Spleen (tissue), 13 donors: ENCODE results near the gene CYP8B1. TPM values are rescaled to one million over a fixed set of nuclear protein-coding genes. Genes with fewer than 3 reads are reported as not detected.

Source experiments
- DNase-seq: peaks from one replicate; pipeline ENCODE4 v3.0.0-alpha.2; 2020
- H3K27ac ChIP-seq, 8 donors: fragments of 200-600 bp; sonication (generic) in 7 of 8; 1 replicate in 4 of 8; 2 replicates in 4 of 8; pipeline versions ENCODE4 v1.5.0 to v1.8.0; 2016 to 2021; ENCODE audit warnings: inconsistent platforms in 4 of 8, mild to moderate bottlenecking in 4 of 8, moderate library complexity in 1 of 8
- H3K27me3 ChIP-seq, 7 donors: fragments of 200-600 bp; sonication (generic) in 6 of 7; replicated peaks in 1 of 7; 1 replicate in 4 of 7; 2 replicates in 3 of 7; pipeline versions ENCODE4 v1.5.0 to v1.8.0; 2016 to 2021; ENCODE audit warnings: inconsistent platforms in 3 of 7, mild to moderate bottlenecking in 1 of 7
- H3K36me3 ChIP-seq, 6 donors: fragments of 200-600 bp; sonication (generic) in 5 of 6; 1 replicate in 4 of 6; 2 replicates in 2 of 6; pipeline versions ENCODE4 v1.5.0 to v1.8.0; 2016 to 2021; ENCODE audit warnings: inconsistent platforms in 2 of 6
- H3K4me1 ChIP-seq, 6 donors: fragments of 200-600 bp; sonication (generic) in 5 of 6; 1 replicate in 3 of 6; 2 replicates in 3 of 6; pipeline versions ENCODE4 v1.5.0 to v1.8.0; 2016 to 2021; ENCODE audit warnings: inconsistent platforms in 3 of 6
- H3K4me3 ChIP-seq, 8 donors: fragments of 200-600 bp; sonication (generic) in 7 of 8; 1 replicate in 4 of 8; 2 replicates in 4 of 8; pipeline versions ENCODE4 v1.5.0 to v1.8.0; 2016 to 2021; ENCODE audit warnings: inconsistent platforms in 4 of 8, mild to moderate bottlenecking in 4 of 8, moderate library complexity in 2 of 8
- H3K9me3 ChIP-seq, 8 donors: fragments of 200-600 bp; sonication (generic) in 7 of 8; 1 replicate in 4 of 8; 2 replicates in 4 of 8; pipeline versions ENCODE4 v1.5.0 to v1.8.0; 2016 to 2021; ENCODE audit warnings: inconsistent platforms in 4 of 8
- CTCF ChIP-seq, 11 experiments: fragments of 200-600 bp in 7 of 11; fragments of 450-650 bp in 4 of 11; sonication (generic) in 4 of 11; IDR thresholded peaks in 8 of 11; conservative IDR thresholded peaks in 3 of 11; 1 replicate in 7 of 11; 2 replicates in 4 of 11; pipeline versions ENCODE4 v1.4.0 to v1.8.0; 2016 to 2021; ENCODE audit warnings: antibody characterized with exemption in 11 of 11, inconsistent platforms in 4 of 11, mild to moderate bottlenecking in 1 of 11
- POLR2A ChIP-seq, 3 donors: fragments of 450-650 bp; IDR thresholded peaks; one replicate each; pipeline ENCODE4 v1.5.1; 2017; ENCODE audit warnings: antibody characterized with exemption in 3 of 3, mild to moderate bottlenecking in 1 of 3
- POLR2AphosphoS5 ChIP-seq, 3 donors: sonication (generic); formaldehyde crosslinking; IDR thresholded peaks; one replicate each; pipeline ENCODE4 v1.5.1; 2017; ENCODE audit warnings: antibody characterized with exemption in 3 of 3
- WGBS, 5 donors: extraction: QIAGEN DNeasy Blood & Tissue Kit in 3 of 5; methylation state at CpG; one replicate each; pipeline versions ENCODE4 v1.1.5 to v1.1.7; 2013 to 2018; 5-methylcytosine and 5-hydroxymethylcytosine counted together
- intact Hi-C: fragments of 100-400 bp; cut with DNase I; formaldehyde crosslinking; loops from one replicate; pipeline ENCODE4 v1.15.0; 2023; ENCODE audit warnings: low total_unique reads
- long read RNA-seq, 2 donors: transcript quantifications; one replicate each; lab custom pipeline, GENCODE V29; 2026
- polyA plus RNA-seq, 3 donors: library from polyadenylated mRNA; stranded (reverse); fragments of 200-250 nt; gene quantifications; one replicate each; pipeline ENCODE4 v1.2.1, GENCODE V29; 2013
- total RNA-seq, 7 donors: library from RNA; depleted of rRNA in 3 of 7; stranded (reverse); fragments of >200 nt in 3 of 7; fragmentation: NEBNext Ultra II Directional in 4 of 7; extraction: Animal tissue kit (Norgen Biotek cat#: 25700) in 4 of 7; gene quantifications; one replicate each; pipeline versions ENCODE4 v1.1.0 to v1.2.1, GENCODE V29; 2016 to 2021
- donor health status: healthy with polysubstance abuse.
- donor health status: DM: no; HTN: no; CAD: no; lungs with moderate emphysema.
- donor health status: DM: no; HTN: no; CAD: no.
- donor health status: Bipolar disorder and iron deficiency.
- donor health status: healthy.
- donor health status: DM: no; HTN: no; CAD: no.
- donor health status: DM: yes; HTN: yes; CAD: no.

CYP8B1 gene
- total RNA-seq (not detected), polyA plus RNA-seq (under 1 TPM in 1 of 3 donors, not detected in 2; 0.02 TPM)
- long read RNA-seq, donor 1: 0 reads
- long read RNA-seq, donor 2, partial matches to known transcripts: 0 of 1 reads
- long read RNA-seq, donor 2, other reads (novel, unspliced or antisense): 0 of 1 reads

DNA sequence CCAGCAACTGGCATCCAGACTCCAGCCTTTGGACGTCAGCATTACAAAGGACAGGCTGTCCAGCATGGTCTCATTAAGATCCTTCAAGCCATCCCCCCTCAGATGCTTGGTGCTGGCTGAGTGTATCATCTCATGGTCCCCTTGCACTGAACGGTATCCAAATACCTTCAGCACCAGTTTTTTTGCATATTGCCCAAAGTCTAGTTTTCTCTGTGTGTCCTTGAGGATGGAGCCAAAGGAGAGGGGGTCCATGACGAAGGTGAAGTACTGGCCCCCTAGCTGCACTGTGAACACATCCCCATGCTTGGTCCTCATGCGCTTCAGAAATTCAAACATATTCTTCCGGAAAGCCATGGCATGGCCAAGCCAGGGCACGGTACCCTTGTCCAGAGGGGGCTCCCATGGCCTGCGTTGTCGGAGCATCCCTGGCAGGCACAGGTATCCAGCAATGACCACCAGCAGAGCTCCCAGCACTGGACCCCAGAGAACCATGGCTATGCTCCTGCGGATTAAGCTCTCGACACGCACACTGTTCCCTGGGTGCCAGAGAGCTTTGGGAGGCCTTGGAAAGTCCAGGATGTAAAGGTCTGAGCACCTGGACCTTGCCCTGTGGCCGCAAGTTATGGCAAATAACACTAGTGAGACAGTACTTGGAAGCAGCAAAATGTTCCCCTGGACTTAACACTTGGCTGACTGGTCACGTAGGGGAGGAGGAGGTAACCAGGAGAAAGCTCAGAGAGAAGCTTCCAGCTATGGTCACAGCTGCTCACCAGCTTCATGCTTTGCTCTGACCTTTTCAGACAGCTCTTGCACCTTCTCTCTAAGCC lies at the start of gene CYP8B1:
Gene CYP8B1 (minus strand): TSS at position 555 of the 827 bp plus-strand sequence. CDS start 63 bp downstream, at position 492.
- Histone ChIP-seq H3K9me3 (no peaks in the 10 kb centered on the region), H3K27ac (no peak within 1 kb of the TSS), H3K4me3 (no peak within 1 kb of the TSS), H3K4me1 (peaks cover 0 to 4% (median 3%) of the 10 kb centered on the region in 6 donors), H3K36me3 (no peaks in the 10 kb centered on the region), H3K27me3 (no peaks in the 10 kb centered on the region)
- DNase-seq: no peak
- intact Hi-C loops: no loop called here
- WGBS, 5 donors: 77 to 90% (median 89%) methylated on average over 9 to 13 of the region's 13 CpGs
- no peak for TF ChIP-seq POLR2AphosphoS5 (IDR thresholded peaks at IDR 0.05)
- TF ChIP-seq CTCF (IDR thresholded peaks at IDR 0.05 in 8 of 11, conservative IDR thresholded peaks at IDR 0.05 in 3 of 11): no peak
- TF ChIP-seq POLR2A (IDR thresholded peaks at IDR 0.05): no peak

DNA sequence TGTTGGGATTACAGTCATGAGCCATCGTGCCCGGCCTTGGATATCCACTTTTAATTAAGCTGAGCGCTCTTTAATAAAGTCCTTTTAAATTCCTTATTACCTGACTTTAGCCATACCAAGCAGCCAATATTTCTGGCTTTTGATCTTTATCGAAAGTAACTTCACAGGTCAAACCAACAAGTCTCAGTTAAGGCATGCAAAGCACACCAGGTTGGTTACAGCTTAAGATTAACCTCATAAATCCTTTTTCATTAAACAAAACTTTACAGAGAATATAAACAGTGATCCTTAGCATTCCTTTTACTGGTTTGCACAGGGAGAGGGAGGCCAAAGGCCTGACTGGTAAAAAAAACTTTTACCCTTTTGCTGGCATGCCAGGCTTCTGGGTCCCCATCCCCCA lies 47.9 kb upstream of the CYP8B1 start:
- H3K27ac ChIP-seq: no peak overlapping the region
- no peak for DNase-seq
- TF ChIP-seq POLR2AphosphoS5 (IDR thresholded peaks at IDR 0.05) (no peak), CTCF (IDR thresholded peaks at IDR 0.05 in 8 of 11, conservative IDR thresholded peaks at IDR 0.05 in 3 of 11) (no peak), POLR2A (IDR thresholded peaks at IDR 0.05) (no peak)
- peaks cover 0 to 49% (median 26%) of the 10 kb centered on the region in 8 donors for H3K9me3 ChIP-seq
- H3K27me3 ChIP-seq: no peaks in the 10 kb centered on the region
- no peaks in the 10 kb centered on the region for H3K36me3 ChIP-seq
- H3K4me3 ChIP-seq: no peak overlapping the region
- intact Hi-C loops: no loop called here
- WGBS, 5 donors: 94 to 97% (median 95%) methylated on average over 4 of the region's 4 CpGs
- no peaks in the 10 kb centered on the region for H3K4me1 ChIP-seq

GRCh38 chr3:42914771-42915515 lies 39.3 kb upstream of the CYP8B1 start:
- no peak for DNase-seq
- Histone ChIP-seq H3K27ac (no peak overlapping the region), H3K27me3 (no peaks in the 10 kb centered on the region), H3K4me3 (no peak overlapping the region), H3K36me3 (peaks cover 0 to 50% (median 34%) of the 10 kb centered on the region in 6 donors), H3K9me3 (peaks cover 17 to 93% (median 86%) of the 10 kb centered on the region in 8 donors), H3K4me1 (no peaks in the 10 kb centered on the region)
- intact Hi-C loops: no loop called here
- TF ChIP-seq POLR2A (IDR thresholded peaks at IDR 0.05) (no peak), CTCF (IDR thresholded peaks at IDR 0.05 in 8 of 11, conservative IDR thresholded peaks at IDR 0.05 in 3 of 11) (no peak), POLR2AphosphoS5 (IDR thresholded peaks at IDR 0.05) (no peak)
- WGBS, 5 donors: 89 to 98% (median 94%) methylated on average over 8 of the region's 8 CpGs
